MM.1S (cell line): ENCODE data around the gene SFSWAP.
"Not testable (repeated sequence)": the region's sequence is repeated elsewhere in the genome, so short reads cannot be mapped to it uniquely, and the experiment has no call there.

Experiments used
- DNase-seq: peaks from one replicate; pipeline ENCODE4 v3.0.0-alpha.2; 2015
- H2AFZ ChIP-seq: fragments of 300-600 bp; sonication (generic); 2 replicates; pipeline ENCODE4 v1.6.0; 2016; ENCODE audit warnings: antibody characterized with exemption, low read length
- H3F3A ChIP-seq: fragments of 300-600 bp; sonication (generic); 2 replicates; pipeline ENCODE4 v1.6.1; 2016; ENCODE audit warnings: mild to moderate bottlenecking, antibody characterized with exemption, low read length, moderate library complexity, mixed read lengths; ENCODE audit not compliant: insufficient read depth
- H3K27ac ChIP-seq: fragments of 300-600 bp; sonication (generic); 2 replicates; pipeline ENCODE4 v1.5.1; 2016; ENCODE audit warnings: mild to moderate bottlenecking, low read length
- H3K27me3 ChIP-seq: fragments of 300-600 bp; sonication (generic); replicated peaks from 2 replicates; pipeline ENCODE4 v1.6.0; 2016; ENCODE audit warnings: low read length; ENCODE audit not compliant: insufficient read depth
- H3K36me3 ChIP-seq: fragments of 300-600 bp; sonication (generic); replicated peaks from 2 replicates; pipeline ENCODE4 v1.6.1; 2016; ENCODE audit warnings: mild to moderate bottlenecking, low read length, mixed read lengths; ENCODE audit not compliant: insufficient read depth
- H3K4me1 ChIP-seq: fragments of 300-600 bp; sonication (generic); 2 replicates; pipeline ENCODE4 v1.6.1; 2016; ENCODE audit warnings: low read length, mixed read lengths
- H3K4me2 ChIP-seq: fragments of 300-600 bp; sonication (generic); 2 replicates; pipeline ENCODE4 v1.6.0; 2016; ENCODE audit warnings: low read depth, low read length
- H3K4me3 ChIP-seq: fragments of 300-600 bp; sonication (generic); 2 replicates; pipeline ENCODE4 v1.5.1; 2016; ENCODE audit warnings: low read length, mixed read lengths
- H3K79me2 ChIP-seq: fragments of 300-600 bp; sonication (generic); 2 replicates; pipeline ENCODE4 v1.6.1; 2016; ENCODE audit warnings: mixed run types, low read length, mixed read lengths
- H3K9ac ChIP-seq: fragments of 300-600 bp; sonication (generic); 2 replicates; pipeline ENCODE4 v1.6.1; 2016; ENCODE audit warnings: low read length, mixed read lengths
- H3K9me2 ChIP-seq: fragments of 300-600 bp; sonication (generic); replicated peaks from 2 replicates; pipeline ENCODE4 v1.6.1; 2016; ENCODE audit warnings: mild to moderate bottlenecking, low read length, mixed read lengths; ENCODE audit not compliant: insufficient read depth
- H3K9me3 ChIP-seq: fragments of 300-600 bp; sonication (generic); replicated peaks from 2 replicates; pipeline ENCODE4 v1.6.1; 2016; ENCODE audit warnings: mild to moderate bottlenecking, low read length, mixed read lengths; ENCODE audit not compliant: insufficient read depth
- H4K20me1 ChIP-seq: fragments of 300-600 bp; sonication (generic); 2 replicates; pipeline ENCODE4 v1.6.1; 2016; ENCODE audit warnings: mild to moderate bottlenecking, low read length, moderate library complexity, mixed read lengths; ENCODE audit not compliant: insufficient read depth
- CTCF ChIP-seq: fragments of 300-600 bp; sonication (generic); IDR thresholded peaks from 2 replicates; pipeline ENCODE4 v1.5.1; 2016; ENCODE audit warnings: antibody characterized with exemption, low read length, mixed read lengths
- EZH2 ChIP-seq: fragments of 300-600 bp; sonication (generic); optimal IDR thresholded peaks from 2 replicates; pipeline ENCODE3; 2017; ENCODE audit warnings: low read depth, mild to moderate bottlenecking, antibody characterized with exemption, low read length, mixed read lengths
- EZH2phosphoT487 ChIP-seq: fragments of 300-600 bp; sonication (generic); IDR thresholded peaks from 2 replicates; pipeline ENCODE4 v1.6.1; 2018; ENCODE audit warnings: antibody characterized with exemption, low read length

SFSWAP gene

GRCh38 chr12:131666978-131667601 is 43.8 kb upstream of the SFSWAP start:
- not testable (repeated sequence) for DNase-seq, H3F3A ChIP-seq, H3K4me1 ChIP-seq, H3K36me3 ChIP-seq, H3K9ac ChIP-seq, H3K9me3 ChIP-seq, H4K20me1 ChIP-seq, H3K27ac ChIP-seq, H3K79me2 ChIP-seq, H3K4me3 ChIP-seq, H3K9me2 ChIP-seq, H3K4me2 ChIP-seq, H2AFZ ChIP-seq
- H3K27me3 ChIP-seq: peaks cover 15% of the 10 kb centered on the region; the same call in 1 of the 2 replicates

GRCh38 chr12:131671276-131671675 is 39.6 kb upstream of the SFSWAP start:
- no peak overlapping the region for H3K27ac ChIP-seq
- no peaks in the 10 kb centered on the region for H3K4me1 ChIP-seq
- H3F3A ChIP-seq: no peaks in the 10 kb centered on the region
- H3K4me2 ChIP-seq: no peak overlapping the region
- H4K20me1 ChIP-seq: no peaks in the 10 kb centered on the region
- H3K36me3 ChIP-seq: no peaks in the 10 kb centered on the region
- no peaks in the 10 kb centered on the region for H3K79me2 ChIP-seq
- H2AFZ ChIP-seq: no peak overlapping the region
- DNase-seq: no peak
- H3K9ac ChIP-seq: no peak overlapping the region
- H3K4me3 ChIP-seq: no peak overlapping the region
- no peaks in the 10 kb centered on the region for H3K9me3 ChIP-seq
- no peak for TF ChIP-seq CTCF
- TF ChIP-seq EZH2phosphoT487: no peak
- no peak for TF ChIP-seq EZH2
- H3K27me3 ChIP-seq: peaks cover 15% of the 10 kb centered on the region; the same call in 1 of the 2 replicates
- H3K9me2 ChIP-seq: no peaks in the 10 kb centered on the region

GRCh38 chr12:131671871-131672270 is 39.0 kb upstream of the SFSWAP start:
- H3K27me3 ChIP-seq: peaks cover 15% of the 10 kb centered on the region; the same call in 1 of the 2 replicates
- no peak for TF ChIP-seq EZH2
- no peak for TF ChIP-seq EZH2phosphoT487
- no peak for TF ChIP-seq CTCF
- no peak overlapping the region for H2AFZ ChIP-seq
- H3K36me3 ChIP-seq: no peaks in the 10 kb centered on the region
- no peak overlapping the region for H3K4me3 ChIP-seq
- no peaks in the 10 kb centered on the region for H3K9me3 ChIP-seq
- H3K9me2 ChIP-seq: no peaks in the 10 kb centered on the region
- no peaks in the 10 kb centered on the region for H3K79me2 ChIP-seq
- no peaks in the 10 kb centered on the region for H4K20me1 ChIP-seq
- no peak overlapping the region for H3K9ac ChIP-seq
- DNase-seq: no peak
- no peaks in the 10 kb centered on the region for H3F3A ChIP-seq
- no peaks in the 10 kb centered on the region for H3K4me1 ChIP-seq
- H3K27ac ChIP-seq: no peak overlapping the region
- no peak overlapping the region for H3K4me2 ChIP-seq

- no peak overlapping the region for H3K4me3 ChIP-seq
- no peak overlapping the region for H3K27ac ChIP-seq
- no peak overlapping the region for H2AFZ ChIP-seq
- H3K4me1 ChIP-seq: no peaks in the 10 kb centered on the region
- H3K9me2 ChIP-seq: no peaks in the 10 kb centered on the region
- no peaks in the 10 kb centered on the region for H4K20me1 ChIP-seq
- peaks cover 15% of the 10 kb centered on the region; the same call in 1 of the 2 replicates for H3K27me3 ChIP-seq
- H3K79me2 ChIP-seq: no peaks in the 10 kb centered on the region
- no peaks in the 10 kb centered on the region for H3K9me3 ChIP-seq
- no peak overlapping the region for H3K9ac ChIP-seq
- no peak for DNase-seq
- H3F3A ChIP-seq: no peaks in the 10 kb centered on the region
- no peaks in the 10 kb centered on the region for H3K36me3 ChIP-seq
- no peak overlapping the region for H3K4me2 ChIP-seq
- TF ChIP-seq EZH2 (no peak), CTCF (no peak), EZH2phosphoT487 (no peak)
Measured at GRCh38 chr12:131672311-131672940, 38.5 kb upstream of the SFSWAP start.
